Renal cortical epithelial cell (primary cell): ENCODE measurements around the gene BLNK. TPM values are rescaled to one million over a fixed set of nuclear protein-coding genes. Genes with fewer than 3 reads are reported as not detected.

ENCODE experiments used
- DNase-seq: peaks from one replicate; pipeline ENCODE4 v3.0.0-alpha.2; 2011; ENCODE audit warnings: low read depth
- total RNA-seq: library from RNA; depleted of rRNA; stranded (reverse); fragments of >200 nt; gene quantifications from 2 replicates; pipeline ENCODE4 v1.2.3, GENCODE V29; 2014

The BLNK gene
- total RNA-seq, 1 donor from 2014 or later: 2.8 TPM

- DNase-seq: no peak
Observed at GRCh38 chr10:96261930-96262329, 9.4 kb downstream of the BLNK start.

GRCh38 chr10:96261132-96261531, 10.2 kb downstream of the BLNK start:
- DNase-seq: no peak

GRCh38 chr10:96260014-96260413, 11.4 kb downstream of the BLNK start:
- no peak for DNase-seq

- DNase-seq: no peak
Observed at GRCh38 chr10:96259150-96259549, 12.2 kb downstream of the BLNK start.

- no peak for DNase-seq
Observed at GRCh38 chr10:96257944-96258343, 13.4 kb downstream of the BLNK start.

GRCh38 chr10:96255549-96256333, 15.6 kb downstream of the BLNK start:
- no peak for DNase-seq

- no peak for DNase-seq
Observed at GRCh38 chr10:96254976-96255375, 16.4 kb downstream of the BLNK start.

- no peak for DNase-seq
Observed at GRCh38 chr10:96252730-96253129, 18.6 kb downstream of the BLNK start.

GRCh38 chr10:96250349-96250748, 21.0 kb downstream of the BLNK start:
- DNase-seq: peak; percentile 20

- no peak for DNase-seq
Observed at GRCh38 chr10:96249264-96249663, 22.1 kb downstream of the BLNK start.

- DNase-seq: peak; percentile 31
Observed at GRCh38 chr10:96244354-96244753, 27.0 kb downstream of the BLNK start.

GRCh38 chr10:96243296-96243695, 28.1 kb downstream of the BLNK start:
- DNase-seq: no peak

GRCh38 chr10:96242822-96243221, 28.5 kb downstream of the BLNK start:
- no peak for DNase-seq

- no peak for DNase-seq
Observed at GRCh38 chr10:96238646-96239623, 32.4 kb downstream of the BLNK start.

GRCh38 chr10:96236876-96237275, 34.5 kb downstream of the BLNK start:
- no peak for DNase-seq

GRCh38 chr10:96236090-96236478, 35.3 kb downstream of the BLNK start:
- DNase-seq: no peak

GRCh38 chr10:96235326-96236089, 35.9 kb downstream of the BLNK start:
- DNase-seq: no peak

- DNase-seq: no peak
Observed at GRCh38 chr10:96233959-96234358, 37.4 kb downstream of the BLNK start.

- DNase-seq: no peak
Observed at GRCh38 chr10:96230527-96230926, 40.8 kb downstream of the BLNK start.

- DNase-seq: peak; percentile 51
Observed at GRCh38 chr10:96229568-96230030, 41.8 kb downstream of the BLNK start.

- DNase-seq: no peak
Observed at GRCh38 chr10:96228408-96228994, 42.9 kb downstream of the BLNK start.
